NCI-H510A treated with DMSO at 0.1 percent for 48 hours (cell line): ENCODE data around the gene C19orf25.
"Not testable (repeated sequence)": the region's sequence is repeated elsewhere in the genome, so short reads cannot be mapped to it uniquely, and the experiment has no call there.

ENCODE experiments used
- DNase-seq: peaks from one replicate; lab custom pipeline; 2025; lab: John Stamatoyannopoulos, UW

Gene C19orf25

DNA sequence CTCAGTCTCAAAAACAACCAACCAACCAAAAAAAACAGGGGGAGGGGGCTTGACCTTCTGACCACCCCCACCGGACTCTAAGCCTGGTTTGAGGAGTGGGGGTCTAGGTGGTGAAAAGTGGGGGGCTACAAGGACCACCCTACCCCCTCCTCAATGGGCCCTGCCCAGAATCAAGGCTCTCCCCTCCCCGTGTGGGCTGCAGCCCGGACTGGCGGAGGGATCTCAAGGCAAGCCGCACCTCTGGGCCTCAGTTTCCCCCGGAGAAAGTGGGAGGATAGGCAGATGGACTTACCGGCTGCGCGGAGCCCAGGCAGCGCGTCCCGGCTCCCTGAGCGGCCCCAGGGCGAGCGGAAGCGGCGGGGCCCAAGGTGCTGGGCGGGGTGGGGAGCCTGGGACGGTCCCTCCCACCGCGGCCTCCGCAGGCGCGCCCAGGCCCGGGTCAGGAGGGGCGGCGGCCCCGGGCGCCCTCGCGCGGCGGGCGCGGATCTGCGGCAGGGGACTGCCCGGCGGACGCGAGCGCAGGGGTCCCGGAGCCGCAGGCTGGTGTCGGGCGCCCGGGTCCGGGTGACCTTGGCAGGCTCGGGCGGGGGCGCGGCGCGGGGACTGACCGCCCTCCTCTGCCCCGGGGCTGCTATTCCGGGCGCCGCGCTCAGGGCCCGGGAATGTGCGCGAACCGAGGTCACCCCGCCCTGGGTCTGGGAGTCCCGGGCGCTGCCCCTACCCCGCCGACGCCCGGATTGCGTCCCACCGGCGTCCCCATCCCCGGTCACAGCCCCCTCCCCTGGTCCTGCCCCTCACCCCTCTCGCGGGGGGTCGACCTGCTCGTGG is 33.9 kb upstream of the C19orf25 start, which contains the start of gene ADAMTSL5:
ADAMTSL5 (minus strand) TSS at position 349 of the 828 bp plus-strand sequence. CDS start 2,076 bp downstream, outside the sequence.
- DNase-seq, result no peak

DNA sequence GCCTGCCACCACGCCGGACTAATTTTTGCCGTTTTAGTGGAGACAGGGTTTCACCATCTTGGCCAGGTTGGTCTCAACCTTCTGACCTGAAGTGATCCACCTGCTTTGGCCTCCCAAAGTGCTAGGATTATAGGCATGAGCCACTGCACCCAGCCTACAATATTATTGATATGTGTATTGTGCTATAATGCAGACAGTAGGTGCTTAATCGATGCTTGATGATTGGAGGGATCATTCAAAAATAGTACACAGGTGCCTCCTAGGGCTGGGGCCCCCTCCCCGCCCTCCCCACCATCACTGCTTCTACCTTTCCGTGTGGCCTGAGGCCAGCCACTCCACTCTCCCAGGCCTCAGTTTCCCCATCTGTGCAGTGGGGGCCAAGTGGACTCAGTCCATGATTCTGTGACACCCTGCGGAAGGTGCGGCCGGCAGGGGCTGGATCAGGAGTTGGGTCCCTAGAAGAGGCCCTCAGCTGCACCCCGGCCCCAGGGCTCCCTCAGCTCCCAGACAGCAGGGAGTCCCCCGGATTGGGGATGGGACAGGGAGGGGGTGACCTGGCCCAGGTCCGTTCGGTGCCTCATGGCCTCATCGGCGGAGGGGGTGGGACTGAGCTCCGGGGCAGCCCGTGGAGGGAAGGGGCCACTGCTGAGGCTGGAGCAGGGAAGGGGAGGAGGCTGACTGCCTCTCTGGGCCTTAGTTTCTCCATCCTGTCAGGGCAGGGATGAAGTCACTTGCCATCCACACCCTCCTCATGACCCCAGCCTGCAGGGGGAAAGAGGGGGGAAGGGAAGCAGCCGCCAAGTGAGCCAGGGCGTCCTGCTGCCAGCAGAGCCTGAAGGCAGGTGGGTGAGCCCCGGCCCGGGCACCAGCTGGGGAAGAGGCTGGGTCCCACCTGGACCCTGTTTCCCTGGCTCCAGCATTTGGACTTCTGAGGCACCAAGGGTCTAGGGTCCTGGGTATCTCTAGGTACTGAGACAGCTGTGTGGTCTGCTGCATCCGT is 32.6 kb upstream of the C19orf25 start:
- DNase-seq, result no peak

DNA sequence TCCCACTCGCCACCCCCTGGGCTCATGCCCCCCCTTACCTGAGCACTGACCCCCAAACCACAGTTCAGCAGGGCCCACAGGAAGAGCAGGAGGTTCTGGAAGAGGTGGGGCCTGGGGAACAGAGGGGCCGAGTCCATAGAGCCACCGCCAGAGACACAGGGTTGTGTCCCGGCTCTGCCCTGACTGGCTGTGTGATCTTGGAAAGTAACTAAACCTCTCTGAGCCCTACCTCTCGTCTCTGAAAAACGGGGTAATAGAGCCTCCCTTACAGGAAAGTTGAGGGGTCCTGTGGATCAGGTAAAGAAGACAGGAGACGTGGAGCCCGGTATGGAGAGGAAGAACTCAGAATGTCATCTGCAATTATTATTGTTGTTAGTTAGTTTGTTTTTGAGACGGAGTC is 31.8 kb upstream of the C19orf25 start:
- no peak for DNase-seq

DNA sequence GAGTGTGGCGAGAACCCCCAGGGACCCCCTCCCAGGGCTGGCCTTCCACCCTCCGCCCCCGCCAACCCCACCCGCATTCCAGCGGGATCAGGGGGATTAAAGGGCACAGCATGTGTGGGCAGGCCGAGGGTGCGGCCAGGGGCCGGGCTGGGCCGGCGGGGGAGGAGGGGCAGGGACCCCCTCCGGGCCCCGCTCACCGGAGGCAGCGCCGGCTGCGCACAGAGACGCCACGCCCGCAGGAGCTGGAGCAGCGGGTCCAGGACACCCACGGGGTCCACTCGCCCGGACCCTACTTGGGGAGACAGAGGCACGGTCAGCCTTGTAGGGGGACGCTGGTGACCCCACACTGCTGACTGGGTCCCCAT is 31.4 kb upstream of the C19orf25 start:
- DNase-seq, result no peak

DNA sequence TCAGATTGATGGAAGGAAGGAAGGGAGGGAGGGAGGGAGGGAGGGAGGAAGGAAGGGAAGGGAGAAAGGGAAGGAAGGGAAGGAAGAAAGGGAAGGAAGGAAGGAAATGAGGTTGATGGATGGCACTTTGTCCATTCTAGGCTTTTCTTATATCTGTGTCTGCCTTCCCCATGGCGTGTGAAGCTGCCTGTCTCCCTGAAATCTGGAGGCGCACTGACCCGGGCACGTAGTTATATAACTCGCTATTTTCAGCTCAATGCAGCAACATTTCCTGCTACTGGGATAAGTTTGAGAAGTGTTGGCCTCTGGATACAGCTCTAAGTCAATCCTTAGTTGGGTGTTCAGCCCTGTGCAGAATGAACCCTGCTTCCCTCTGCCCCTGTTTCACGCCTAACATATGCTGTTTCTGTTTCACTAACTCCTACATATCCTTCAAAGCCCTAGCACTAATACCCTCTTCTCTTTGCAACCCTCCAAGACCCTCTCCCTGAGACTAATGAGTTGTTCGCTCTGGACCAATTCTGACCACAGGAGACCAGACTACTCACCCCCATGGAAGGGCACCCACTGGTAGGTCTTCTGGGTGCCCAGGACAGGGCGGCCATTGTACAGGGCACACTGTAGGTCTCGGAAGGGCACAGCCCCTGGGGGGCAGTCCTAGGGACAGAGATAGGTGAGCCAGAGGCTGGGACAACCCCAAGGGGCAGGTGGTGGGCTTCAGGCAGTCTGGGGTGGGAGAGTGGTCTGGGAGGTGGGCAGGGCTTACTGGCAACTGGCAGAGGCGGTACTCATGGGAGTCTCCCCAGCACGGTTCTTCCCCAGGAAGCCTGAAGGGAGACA is 30.8 kb upstream of the C19orf25 start:
- DNase-seq, result no peak

DNA sequence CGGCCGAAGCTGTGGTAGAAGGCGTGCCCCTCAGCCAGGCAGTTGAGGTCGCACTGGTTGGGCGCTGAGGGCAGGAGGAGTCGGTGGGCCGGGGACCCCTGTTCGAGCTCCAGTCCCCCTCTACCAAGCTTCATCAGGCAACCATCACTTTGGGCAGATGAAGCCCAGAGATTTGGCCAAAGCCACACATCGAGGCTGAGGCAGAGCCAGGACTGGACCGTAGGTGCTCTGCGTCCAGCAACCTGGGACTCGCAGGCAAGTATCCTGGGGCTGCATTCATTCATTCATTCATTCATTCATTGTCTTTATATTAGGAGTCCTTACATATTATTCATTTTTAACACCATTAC is 29.5 kb upstream of the C19orf25 start:
- no peak for DNase-seq

DNA sequence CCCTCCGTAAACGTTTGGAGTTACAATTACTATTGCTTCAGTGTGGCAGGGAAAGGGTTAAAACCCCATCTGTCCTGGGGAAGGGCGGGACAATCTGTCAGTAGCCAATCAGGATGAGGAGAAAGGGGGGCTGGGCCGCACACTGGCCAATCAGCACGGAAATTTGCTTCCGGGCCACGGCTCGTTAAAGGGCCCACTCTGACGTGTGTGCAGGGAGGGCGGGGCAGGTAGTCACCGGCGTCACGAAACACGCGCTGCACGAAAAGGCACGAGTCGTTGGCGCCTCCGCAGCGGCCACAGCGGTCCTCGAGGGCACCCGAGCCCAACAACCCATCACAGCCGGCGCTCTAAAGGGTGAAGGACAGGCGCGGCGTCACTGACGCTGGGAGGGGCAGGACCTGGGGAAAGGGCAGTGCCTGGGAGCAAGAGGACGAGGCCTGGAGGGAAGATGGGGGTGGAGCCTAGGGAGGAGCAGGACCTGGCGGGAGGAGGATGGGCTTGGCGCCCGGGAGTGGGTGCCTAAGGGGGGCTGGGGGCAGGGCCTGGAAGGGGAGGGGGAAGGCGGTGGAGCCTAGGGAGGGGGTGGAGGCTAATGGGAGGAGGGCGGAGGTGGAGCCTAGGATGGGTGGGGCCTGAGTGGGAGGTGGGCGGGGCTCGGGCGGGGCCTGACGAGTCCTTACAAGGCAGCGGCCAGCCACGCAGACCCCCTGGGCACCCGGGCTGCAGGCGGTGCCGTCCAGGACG is 28.9 kb upstream of the C19orf25 start:
- peak; percentile 36 for DNase-seq

DNA sequence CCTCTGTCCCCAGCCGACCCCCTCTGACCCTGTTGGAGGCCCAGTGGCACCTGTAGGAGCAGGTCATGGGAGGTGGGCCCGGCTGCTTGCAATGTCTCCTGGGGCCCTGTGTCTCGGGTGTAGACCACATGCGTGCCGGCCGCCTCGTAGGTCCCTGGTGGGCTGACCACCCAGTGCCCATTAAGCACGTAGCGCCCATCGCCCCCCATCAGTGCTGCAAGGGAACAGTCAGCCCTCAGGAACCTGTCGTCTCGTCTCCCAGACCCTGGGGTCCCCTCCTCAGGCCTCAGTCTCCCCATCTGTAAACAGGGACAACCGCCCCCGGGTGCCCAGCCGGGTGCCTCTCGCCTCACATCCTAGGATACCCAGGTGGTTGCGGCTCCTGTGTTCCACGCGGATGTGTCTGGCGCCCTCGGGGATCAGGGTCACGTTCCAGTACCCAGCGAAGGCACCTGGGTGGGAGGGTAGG is 28.2 kb upstream of the C19orf25 start:
- no peak for DNase-seq

DNA sequence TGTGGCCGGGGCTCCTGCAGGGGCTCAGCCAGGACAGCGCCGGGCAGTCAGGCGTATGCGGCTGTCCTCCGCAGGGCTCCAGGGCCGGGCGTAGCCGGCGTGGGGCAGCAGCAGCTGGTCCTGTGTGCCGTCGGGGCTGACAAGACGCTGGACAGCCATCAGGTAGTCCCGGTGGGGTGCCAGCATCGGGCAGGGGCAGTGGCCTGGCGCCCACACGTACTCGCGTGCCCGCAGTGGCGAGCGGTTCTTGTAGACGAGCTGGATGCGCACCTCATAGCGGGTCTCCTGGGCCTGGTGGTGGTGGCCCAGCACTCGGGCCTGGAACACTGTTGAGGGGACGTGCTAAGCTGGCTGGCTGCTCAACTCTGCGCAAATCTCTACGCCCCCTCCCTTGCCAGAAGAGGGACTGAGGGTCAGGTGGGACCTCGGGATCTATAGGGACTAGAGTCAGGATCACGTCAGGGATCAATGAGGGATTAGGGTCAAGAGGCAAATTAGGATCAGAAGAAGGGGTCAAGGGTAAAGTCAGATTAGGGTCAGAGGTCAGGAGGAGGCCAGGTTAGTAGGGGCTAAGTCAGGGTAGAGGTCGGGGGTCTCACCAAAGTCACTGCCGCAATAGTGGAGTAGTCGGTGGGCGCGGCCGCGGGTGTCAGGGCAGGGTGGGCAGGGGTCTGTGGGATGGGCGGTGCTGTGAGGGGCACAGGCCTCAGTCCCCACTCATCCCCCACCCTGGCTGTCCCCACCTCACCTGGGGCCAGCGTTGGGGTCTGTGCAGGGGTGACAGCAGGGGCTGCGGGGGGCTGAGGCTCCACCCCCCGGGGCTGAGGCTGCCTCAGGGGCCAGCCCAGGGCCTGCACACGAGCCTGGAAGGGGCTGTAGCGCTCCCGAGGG is 27.2 kb upstream of the C19orf25 start:
- no peak for DNase-seq

DNA sequence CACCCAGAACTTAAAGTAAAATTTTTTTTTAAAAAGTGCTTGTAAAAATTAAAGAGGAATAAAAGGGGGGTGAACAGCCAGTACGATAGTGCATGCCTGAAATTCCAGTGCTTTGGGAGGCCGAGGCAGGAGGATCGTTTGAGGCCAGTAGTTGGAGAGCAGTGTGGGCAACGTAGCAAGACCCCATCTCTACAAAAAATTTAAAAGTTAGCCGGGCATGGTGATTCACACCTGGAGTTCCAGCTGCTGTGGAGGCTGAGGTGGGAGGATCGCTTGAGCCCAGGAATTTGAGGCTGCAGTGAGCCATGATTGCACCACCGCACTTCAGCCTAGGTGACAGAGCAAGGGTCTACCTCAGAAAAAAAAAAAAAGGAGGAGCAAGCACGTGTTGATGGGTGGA is 26.0 kb upstream of the C19orf25 start:
- DNase-seq, result no peak

DNA sequence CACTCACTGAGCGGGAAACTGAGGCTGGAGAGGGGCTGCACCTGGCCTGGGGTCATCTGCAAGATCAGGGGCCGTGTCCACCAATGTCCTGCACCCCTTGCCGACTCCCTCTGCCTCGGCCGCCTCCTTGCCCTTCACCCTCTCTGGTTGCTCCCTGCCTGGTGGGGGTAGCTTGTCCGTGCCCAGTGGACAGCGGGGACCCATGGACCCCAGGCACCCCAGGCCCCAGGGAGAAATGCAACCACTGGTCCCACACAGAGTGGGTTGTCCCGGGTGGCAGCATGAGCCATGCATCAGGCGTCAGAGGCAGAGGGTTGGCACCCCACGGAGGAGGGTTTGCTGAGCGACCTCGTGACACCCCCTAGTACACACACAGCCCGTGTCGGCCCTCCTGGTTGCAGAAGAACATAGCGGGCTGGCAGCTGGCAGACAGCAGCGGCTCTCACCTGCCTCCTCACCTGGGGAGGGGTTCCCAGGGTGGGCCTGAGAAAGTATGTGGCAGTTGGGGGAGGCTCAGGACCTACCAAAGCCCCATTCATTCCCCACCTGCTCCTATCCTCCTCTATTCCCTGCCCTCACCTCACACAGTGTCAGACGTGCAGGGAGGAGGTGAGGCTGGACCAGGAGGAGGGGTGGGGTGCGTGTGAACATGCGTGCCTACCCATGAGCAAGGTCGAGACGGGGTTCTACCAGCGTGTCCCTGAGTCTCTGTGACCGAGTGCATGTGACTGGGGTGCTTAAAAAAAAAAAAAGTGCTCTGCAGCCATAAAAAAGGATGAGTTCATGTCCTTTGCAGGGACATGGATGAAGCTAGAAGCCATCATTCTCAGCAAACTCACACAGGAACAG is 25.1 kb upstream of the C19orf25 start:
- no peak for DNase-seq

DNA sequence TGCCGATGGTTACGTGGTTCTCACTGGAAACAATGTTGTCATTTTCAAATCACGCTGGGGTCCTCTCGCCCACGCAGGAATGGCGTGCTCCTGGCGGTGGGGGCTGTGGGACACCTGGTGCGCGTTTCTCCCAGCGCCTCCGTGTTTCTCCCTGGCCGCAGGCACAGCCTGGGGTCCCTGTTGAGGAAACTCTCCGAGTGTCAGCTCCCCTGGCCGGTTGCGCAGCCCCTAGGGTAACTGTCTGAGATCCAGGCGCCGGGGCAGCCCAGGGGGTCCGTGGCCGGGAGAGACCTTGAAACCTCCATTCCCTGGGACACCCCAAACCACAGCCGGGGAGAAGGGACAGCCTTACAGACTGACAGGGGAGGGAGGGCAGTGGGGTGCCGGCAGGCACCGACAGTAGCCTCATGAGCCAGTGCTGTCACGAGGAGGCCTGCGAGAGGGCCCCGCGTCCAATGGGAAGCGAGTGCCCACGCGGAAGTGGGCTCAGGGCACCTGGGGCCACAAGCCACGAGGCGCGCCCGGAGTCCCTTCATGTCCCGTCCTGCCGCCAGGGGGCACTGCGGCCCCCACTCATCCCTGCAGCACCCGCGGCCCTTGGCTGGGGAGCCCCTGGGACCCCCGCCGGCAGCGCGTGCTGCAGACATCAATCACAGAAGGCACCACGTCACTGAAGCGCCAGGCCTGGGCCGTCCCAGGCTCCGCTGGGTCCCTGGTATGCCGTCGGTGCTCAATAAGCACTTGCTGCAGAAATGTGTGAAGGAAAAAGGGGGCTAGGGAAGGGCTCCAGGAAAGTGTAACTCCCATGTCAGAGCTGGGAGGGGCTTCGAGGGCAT is 24.3 kb upstream of the C19orf25 start:
- DNase-seq, result no peak

DNA sequence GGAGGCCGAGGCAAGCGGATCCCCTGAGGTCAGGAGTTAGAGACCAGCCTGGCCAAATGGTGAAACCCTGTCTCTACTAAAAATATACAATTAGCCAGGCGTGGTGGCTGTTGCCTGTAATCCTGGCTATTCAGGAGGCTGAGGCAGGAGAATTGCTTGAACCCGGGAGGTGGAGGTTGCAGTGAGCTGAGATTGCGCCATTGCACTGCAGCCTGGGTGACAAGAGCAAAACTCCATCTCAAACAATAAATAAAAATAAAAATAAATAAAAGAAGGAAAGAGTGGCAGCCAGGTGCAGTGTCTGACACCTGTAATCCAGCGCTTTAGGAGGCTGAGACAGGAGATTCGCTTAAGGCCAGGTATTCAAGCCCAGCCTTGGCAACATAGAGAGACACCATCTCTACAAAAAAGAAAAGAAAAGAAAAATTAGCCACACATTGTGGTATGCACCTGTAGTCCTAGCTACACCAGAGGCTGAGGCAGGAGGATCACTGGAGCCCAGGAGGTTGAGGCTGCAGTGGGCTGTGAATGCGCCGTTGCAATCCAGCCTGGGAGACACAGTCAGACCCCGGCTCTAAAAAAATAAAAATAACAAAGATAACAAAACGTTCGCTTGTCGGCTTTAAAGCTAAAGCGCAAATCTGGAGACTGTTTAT is 23.5 kb upstream of the C19orf25 start:
- no peak for DNase-seq

DNA sequence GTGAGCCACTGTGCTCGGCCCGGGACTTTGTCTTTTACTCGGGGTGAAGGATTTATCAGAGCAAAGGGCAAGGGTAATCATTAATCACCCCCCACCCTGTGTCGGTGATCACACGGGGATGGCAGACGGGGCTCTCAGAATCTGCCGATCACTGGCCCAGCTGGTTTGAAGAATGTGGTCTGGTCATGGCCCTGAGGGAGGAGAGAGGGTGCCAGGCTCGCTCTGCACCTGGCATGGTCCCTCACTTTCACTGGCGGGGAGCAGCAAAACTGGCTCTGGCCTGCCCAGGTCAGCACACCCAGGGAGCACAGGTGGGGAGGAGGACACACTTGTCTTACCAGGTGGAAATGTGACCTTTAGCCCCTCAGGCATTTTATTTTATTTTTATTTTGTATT is 22.2 kb upstream of the C19orf25 start:
- DNase-seq, result no peak

DNA sequence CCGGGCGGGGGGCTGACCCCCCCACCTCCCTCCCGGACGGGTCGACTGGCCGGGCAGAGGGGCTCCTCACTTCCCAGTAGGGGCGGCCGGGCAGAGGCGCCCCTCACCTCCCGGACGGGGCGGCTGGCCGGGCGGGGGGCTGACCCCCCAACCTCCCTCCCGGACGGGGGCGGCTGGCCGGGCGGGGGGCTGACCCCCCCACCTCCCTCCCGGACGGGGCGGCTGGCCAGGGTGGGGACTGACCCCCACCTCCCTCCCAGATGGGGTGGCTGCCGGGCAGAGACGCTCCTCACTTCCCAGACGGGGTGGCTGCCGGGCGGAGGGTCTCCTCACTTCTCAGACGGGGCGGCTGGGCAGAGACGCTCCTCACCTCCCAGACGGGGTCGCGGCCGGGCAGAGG is 20.2 kb upstream of the C19orf25 start:
- DNase-seq, result not testable (repeated sequence)

DNA sequence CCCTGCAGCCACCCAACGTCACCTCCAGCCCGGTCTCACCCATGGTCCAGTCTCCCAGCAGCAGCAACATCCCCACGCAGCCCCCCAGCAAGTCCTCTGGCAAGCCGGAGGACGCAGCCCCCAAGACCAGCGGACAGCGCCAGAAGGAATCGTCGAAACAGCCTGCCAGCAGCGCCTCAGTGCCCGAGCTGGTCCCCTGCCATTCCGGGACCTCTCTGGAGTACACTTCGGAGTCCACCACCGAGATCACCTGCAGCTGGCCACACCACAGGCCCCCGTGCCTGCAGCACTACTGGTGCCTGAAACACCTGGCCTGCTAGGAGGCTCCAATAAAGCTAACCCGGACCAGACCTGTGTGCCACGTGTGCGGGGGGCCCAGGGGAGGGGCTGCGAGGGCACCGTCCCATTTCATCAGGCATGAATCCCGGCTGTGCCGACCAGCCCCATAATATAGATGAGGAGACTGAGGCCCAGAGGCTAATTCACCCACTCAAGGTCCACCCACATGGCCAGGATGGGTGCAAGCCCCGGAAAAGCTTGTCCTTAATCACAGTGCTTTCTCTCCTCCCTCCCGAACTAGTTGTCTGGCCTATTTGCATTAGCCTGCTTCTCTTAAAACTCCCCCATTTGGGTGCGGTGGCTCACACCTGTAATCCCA is 18.7 kb upstream of the C19orf25 start:
- DNase-seq, result no peak
